ENCODE measurements around the gene ZNF397.
A peak's percentile ranks its signal among the peaks of the same experiment; 100 is the strongest.

The ZNF397 gene

GRCh38 chr18:35246831-35247230 lies 6.0 kb downstream of the ZNF397 start:
- DNase-seq = no peak

GRCh38 chr18:35247412-35248249 lies 6.8 kb downstream of the ZNF397 start:
- no peak for DNase-seq

- no peak for DNase-seq
Measured at GRCh38 chr18:35248429-35248828, 7.6 kb downstream of the ZNF397 start.

- DNase-seq = no peak
Measured at GRCh38 chr18:35252466-35252865, 11.6 kb downstream of the ZNF397 start.

- no peak for DNase-seq
Measured at GRCh38 chr18:35253655-35254287, 12.9 kb downstream of the ZNF397 start.

- no peak for DNase-seq
Measured at GRCh38 chr18:35256947-35257346, 16.1 kb downstream of the ZNF397 start.

GRCh38 chr18:35264409-35264808 lies 23.6 kb downstream of the ZNF397 start:
- no peak for DNase-seq

- DNase-seq = no peak
Measured at GRCh38 chr18:35267161-35267651, 26.4 kb downstream of the ZNF397 start.

- no peak for DNase-seq
Measured at GRCh38 chr18:35267809-35268208, 27.0 kb downstream of the ZNF397 start.

GRCh38 chr18:35268821-35269220 lies 28.0 kb downstream of the ZNF397 start:
- no peak for DNase-seq

GRCh38 chr18:35271656-35272055 lies 30.8 kb downstream of the ZNF397 start:
- DNase-seq = no peak

GRCh38 chr18:35276267-35276666 lies 35.4 kb downstream of the ZNF397 start:
- DNase-seq = no peak

- DNase-seq = no peak
Measured at GRCh38 chr18:35277633-35278032, 36.8 kb downstream of the ZNF397 start.

- DNase-seq = no peak
Measured at GRCh38 chr18:35278085-35278484, 37.3 kb downstream of the ZNF397 start.

- no peak for DNase-seq
Measured at GRCh38 chr18:35278969-35279368, 38.1 kb downstream of the ZNF397 start.

GRCh38 chr18:35282353-35282752 lies 41.5 kb downstream of the ZNF397 start:
- DNase-seq = no peak

- DNase-seq = no peak
Measured at GRCh38 chr18:35283923-35284794, 43.3 kb downstream of the ZNF397 start.

GRCh38 chr18:35284841-35285240 lies 44.0 kb downstream of the ZNF397 start:
- DNase-seq = no peak

GRCh38 chr18:35289293-35289692 lies 48.5 kb downstream of the ZNF397 start:
- no peak for DNase-seq

- DNase-seq = peak; percentile 21
Measured at GRCh38 chr18:35289727-35290093, 48.9 kb downstream of the ZNF397 start.

GRCh38 chr18:35290094-35290735 lies 49.4 kb downstream of the ZNF397 start, which contains the start of gene ZSCAN30:
Gene ZSCAN30, minus strand, starts transcription at chr18:35290229. Its CDS starts 25,877 bp downstream, at chr18:35264352.
- peak; percentile 95 for DNase-seq

GRCh38 chr18:35291166-35291565 lies 50.3 kb downstream of the ZNF397 start:
- no peak for DNase-seq

- no peak for DNase-seq
Measured at GRCh38 chr18:35296060-35296459, 55.2 kb downstream of the ZNF397 start.

Measured in activated CD4-positive, alpha-beta T cell treated with anti-CD3 and anti-CD28 coated beads, Interleukin-2, amount 50 U/mL, for 16 hours (primary cell).